Measurements from ENCODE around the gene POU6F2. TPM values are rescaled to one million over a fixed set of nuclear protein-coding genes. Genes with fewer than 3 reads are reported as not detected.
"Not testable (repeated sequence)": the region's sequence is repeated elsewhere in the genome, so short reads cannot be mapped to it uniquely, and the experiment has no call there.

Gene POU6F2
- total RNA-seq, 1 experiment from 2014 or later, result 0.19 TPM

DNA sequence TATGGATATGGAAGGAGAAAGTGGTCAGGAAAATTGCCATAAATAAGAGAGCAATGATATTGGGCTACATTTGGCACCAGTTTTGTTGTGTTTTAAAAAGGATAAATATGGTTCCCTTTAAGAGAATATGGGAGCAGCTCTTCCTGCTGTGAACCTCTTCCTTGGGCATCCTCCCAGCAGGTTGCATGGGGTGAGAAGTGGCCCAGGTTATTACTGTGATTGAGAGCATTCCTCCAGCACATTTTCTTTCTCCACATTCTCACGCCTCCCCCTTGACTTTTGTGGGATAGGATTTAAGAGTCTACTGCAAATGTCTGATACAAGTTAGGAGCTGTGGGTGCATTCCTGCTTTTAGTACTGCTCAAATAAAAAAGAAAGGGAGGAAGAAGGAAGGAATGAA lies 214.8 kb downstream of the POU6F2 start:
- Mint-ChIP-seq H3K9me3 (ENCODE audit: unreplicated experiment) (no peaks in the 10 kb centered on the region), H3K4me3 (ENCODE audit: unreplicated experiment) (no peak overlapping the region), H3K36me3 (ENCODE audit: insufficient read depth, unreplicated experiment) (no peaks in the 10 kb centered on the region), H3K27ac (ENCODE audit: low read depth, unreplicated experiment) (no peak overlapping the region), H3K27me3 (ENCODE audit: insufficient read depth, unreplicated experiment) (peaks cover 15% of the 10 kb centered on the region), H3K4me1 (ENCODE audit: insufficient read depth, unreplicated experiment) (no peaks in the 10 kb centered on the region)
- intact Hi-C loops (cut with micrococcal nuclease), result no loop called here
- DNase-seq (ENCODE audit: unreplicated experiment), result no peak
- TF ChIP-seq, protein P1, sequence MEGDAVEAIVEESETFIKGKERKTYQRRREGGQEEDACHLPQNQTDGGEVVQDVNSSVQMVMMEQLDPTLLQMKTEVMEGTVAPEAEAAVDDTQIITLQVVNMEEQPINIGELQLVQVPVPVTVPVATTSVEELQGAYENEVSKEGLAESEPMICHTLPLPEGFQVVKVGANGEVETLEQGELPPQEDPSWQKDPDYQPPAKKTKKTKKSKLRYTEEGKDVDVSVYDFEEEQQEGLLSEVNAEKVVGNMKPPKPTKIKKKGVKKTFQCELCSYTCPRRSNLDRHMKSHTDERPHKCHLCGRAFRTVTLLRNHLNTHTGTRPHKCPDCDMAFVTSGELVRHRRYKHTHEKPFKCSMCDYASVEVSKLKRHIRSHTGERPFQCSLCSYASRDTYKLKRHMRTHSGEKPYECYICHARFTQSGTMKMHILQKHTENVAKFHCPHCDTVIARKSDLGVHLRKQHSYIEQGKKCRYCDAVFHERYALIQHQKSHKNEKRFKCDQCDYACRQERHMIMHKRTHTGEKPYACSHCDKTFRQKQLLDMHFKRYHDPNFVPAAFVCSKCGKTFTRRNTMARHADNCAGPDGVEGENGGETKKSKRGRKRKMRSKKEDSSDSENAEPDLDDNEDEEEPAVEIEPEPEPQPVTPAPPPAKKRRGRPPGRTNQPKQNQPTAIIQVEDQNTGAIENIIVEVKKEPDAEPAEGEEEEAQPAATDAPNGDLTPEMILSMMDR (IDR thresholded peaks at IDR 0.05; ENCODE audit: unreplicated experiment), result no peak
- CTCF ChIA-PET, result no interaction called here
- POLR2A ChIA-PET, result no interaction called here
- no TSS peak for BruUV-seq (replicated peaks)

DNA sequence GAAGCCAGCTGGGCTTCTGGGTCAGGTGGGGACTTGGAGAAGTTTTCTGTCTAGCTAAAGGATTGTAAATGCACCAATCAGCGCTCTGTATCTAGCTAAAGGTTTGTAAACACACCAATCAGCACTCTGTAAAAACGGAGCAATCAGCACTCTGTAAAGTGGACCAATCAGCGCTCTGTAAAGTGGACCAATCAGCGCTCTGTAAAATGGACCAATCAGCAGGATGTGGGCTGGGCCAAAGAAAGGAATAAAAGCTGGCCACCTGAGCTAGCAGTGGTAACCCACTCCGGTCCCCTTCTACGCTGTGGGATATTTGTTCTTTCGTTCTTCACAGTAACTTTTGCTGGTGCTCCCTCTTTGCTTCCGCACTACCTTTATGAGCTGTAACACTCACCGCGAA lies 216.7 kb downstream of the POU6F2 start:
- H3K4me1 Mint-ChIP-seq (ENCODE audit: insufficient read depth, unreplicated experiment); H3K27ac Mint-ChIP-seq (ENCODE audit: low read depth, unreplicated experiment); H3K4me3 Mint-ChIP-seq (ENCODE audit: unreplicated experiment); H3K9me3 Mint-ChIP-seq (ENCODE audit: unreplicated experiment); intact Hi-C loops (cut with micrococcal nuclease); DNase-seq (ENCODE audit: unreplicated experiment); H3K36me3 Mint-ChIP-seq (ENCODE audit: insufficient read depth, unreplicated experiment); BruUV-seq (replicated peaks); CTCF ChIA-PET; POLR2A ChIA-PET: not testable (repeated sequence)
- peaks cover 25% of the 10 kb centered on the region for H3K27me3 Mint-ChIP-seq (ENCODE audit: insufficient read depth, unreplicated experiment)

DNA sequence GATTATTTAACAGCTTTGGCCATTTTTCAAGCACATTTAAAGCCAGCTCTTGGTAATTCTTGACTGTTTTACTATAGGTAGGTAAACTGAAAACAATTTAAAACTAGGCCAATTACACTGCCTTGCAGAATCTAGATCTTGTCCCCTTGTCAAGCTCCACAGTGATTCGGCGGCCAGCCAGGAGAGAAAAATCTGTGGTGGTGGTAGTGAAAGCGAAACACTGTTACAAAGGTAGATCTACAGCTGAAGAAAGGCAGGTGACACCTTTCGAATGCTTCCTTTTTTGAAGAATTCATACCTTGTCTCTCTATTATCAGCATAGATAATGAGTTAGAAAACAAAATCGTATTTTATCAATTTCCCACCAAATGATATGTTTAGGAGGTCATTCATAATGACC lies 218.3 kb downstream of the POU6F2 start:
- Mint-ChIP-seq H3K4me3 (ENCODE audit: unreplicated experiment) (no peak overlapping the region), H3K27ac (ENCODE audit: low read depth, unreplicated experiment) (no peak overlapping the region), H3K4me1 (ENCODE audit: insufficient read depth, unreplicated experiment) (no peaks in the 10 kb centered on the region), H3K27me3 (ENCODE audit: insufficient read depth, unreplicated experiment) (peaks cover 38% of the 10 kb centered on the region), H3K36me3 (ENCODE audit: insufficient read depth, unreplicated experiment) (no peaks in the 10 kb centered on the region), H3K9me3 (ENCODE audit: unreplicated experiment) (no peaks in the 10 kb centered on the region)
- POLR2A ChIA-PET, result no interaction called here
- intact Hi-C loops (cut with micrococcal nuclease), result no loop called here
- no TSS peak for BruUV-seq (replicated peaks)
- DNase-seq (ENCODE audit: unreplicated experiment), result no peak
- CTCF ChIA-PET, result interaction anchor here (0.7 kb wide), 1 partner anchor 1658 kb away, joined by 3 read pairs; no protein-coding TSS in a partner anchor
- TF ChIP-seq, protein P1 (IDR thresholded peaks at IDR 0.05; ENCODE audit: unreplicated experiment), result no peak

DNA sequence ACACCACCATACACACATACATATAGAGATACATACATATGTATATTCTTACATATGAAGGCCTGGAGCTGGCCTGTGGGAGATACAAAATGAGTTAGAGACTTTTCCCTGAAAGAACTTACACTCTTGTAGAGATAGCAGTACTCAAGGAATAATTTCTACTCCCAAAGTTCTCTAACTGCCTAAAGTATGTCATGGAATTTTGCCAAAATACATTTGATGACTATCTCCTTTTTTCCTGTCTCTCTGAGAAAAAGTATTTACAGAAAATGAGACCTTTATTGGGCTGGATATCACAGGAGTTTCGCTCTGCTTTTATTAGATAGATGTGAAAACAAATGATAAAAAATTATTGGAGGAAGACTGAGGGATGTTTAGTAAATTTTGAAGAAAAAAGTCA lies 220.1 kb downstream of the POU6F2 start:
- peaks cover 57% of the 10 kb centered on the region for H3K27me3 Mint-ChIP-seq (ENCODE audit: insufficient read depth, unreplicated experiment)
- DNase-seq (ENCODE audit: unreplicated experiment), result no peak
- no peak overlapping the region for H3K4me3 Mint-ChIP-seq (ENCODE audit: unreplicated experiment)
- CTCF ChIA-PET, result no interaction called here
- H3K27ac Mint-ChIP-seq (ENCODE audit: low read depth, unreplicated experiment), result no peak overlapping the region
- TF ChIP-seq, protein P1 (IDR thresholded peaks at IDR 0.05; ENCODE audit: unreplicated experiment), result no peak
- BruUV-seq (replicated peaks), result no TSS peak
- intact Hi-C loops (cut with micrococcal nuclease), result no loop called here
- no peaks in the 10 kb centered on the region for H3K9me3 Mint-ChIP-seq (ENCODE audit: unreplicated experiment)
- no peaks in the 10 kb centered on the region for H3K4me1 Mint-ChIP-seq (ENCODE audit: insufficient read depth, unreplicated experiment)
- POLR2A ChIA-PET, result no interaction called here
- no peaks in the 10 kb centered on the region for H3K36me3 Mint-ChIP-seq (ENCODE audit: insufficient read depth, unreplicated experiment)

DNA sequence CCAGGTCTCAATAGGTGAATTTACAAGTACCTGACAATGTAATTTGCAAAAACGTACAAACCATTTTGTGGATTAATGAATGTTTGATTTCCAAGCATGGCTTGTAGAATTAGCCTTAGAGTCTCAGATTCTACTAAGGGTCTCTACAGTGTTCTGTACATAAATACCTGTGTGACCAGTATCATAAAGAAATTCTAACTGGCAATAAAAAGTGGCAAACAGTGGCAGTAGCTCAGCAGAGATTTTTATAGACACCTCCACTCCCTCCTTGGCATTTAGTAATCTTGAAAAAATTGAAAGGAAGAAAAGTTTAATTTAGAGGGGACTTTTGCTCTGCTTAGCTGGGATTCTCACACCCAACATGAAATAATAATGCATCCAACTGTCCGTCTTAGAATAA lies 220.8 kb downstream of the POU6F2 start:
- no TSS peak for BruUV-seq (replicated peaks)
- ChIA-PET CTCF (no interaction called here), POLR2A (no interaction called here)
- DNase-seq (ENCODE audit: unreplicated experiment), result no peak
- peaks cover 64% of the 10 kb centered on the region for H3K27me3 Mint-ChIP-seq (ENCODE audit: insufficient read depth, unreplicated experiment)
- intact Hi-C loops (cut with micrococcal nuclease), result no loop called here
- H3K36me3 Mint-ChIP-seq (ENCODE audit: insufficient read depth, unreplicated experiment), result no peaks in the 10 kb centered on the region
- H3K27ac Mint-ChIP-seq (ENCODE audit: low read depth, unreplicated experiment), result no peak overlapping the region
- no peaks in the 10 kb centered on the region for H3K4me1 Mint-ChIP-seq (ENCODE audit: insufficient read depth, unreplicated experiment)
- H3K4me3 Mint-ChIP-seq (ENCODE audit: unreplicated experiment), result no peak overlapping the region
- TF ChIP-seq, protein P1 (IDR thresholded peaks at IDR 0.05; ENCODE audit: unreplicated experiment), result no peak
- H3K9me3 Mint-ChIP-seq (ENCODE audit: unreplicated experiment), result no peaks in the 10 kb centered on the region

Data from MCF 10A (cell line).